Neural cell (in vitro differentiated cells): ENCODE results near the gene MAGT1. TPM values are rescaled to one million over a fixed set of nuclear protein-coding genes. Genes with fewer than 3 reads are reported as not detected.

Experiments used
- H2AFZ ChIP-seq: fragments of 200-600, 300-800 bp; sonication (generic), shearing (Covaris generic); 2 replicates; pipeline ENCODE4 v1.6.0; 2014; ENCODE audit warnings: low read depth, mild to moderate bottlenecking, antibody characterized with exemption, low read length, moderate library complexity
- H3F3A ChIP-seq: fragments of 200-600 bp; shearing (Covaris generic); 2 replicates; pipeline ENCODE4 v1.6.1; 2016; ENCODE audit warnings: mild to moderate bottlenecking, moderate library complexity, mixed read lengths, antibody characterized with exemption, low read length; ENCODE audit not compliant: insufficient read depth, poor library complexity, severe bottlenecking
- H3K27ac ChIP-seq: fragments of 200-600, 300-800 bp; sonication (generic), shearing (Covaris generic); 2 replicates; pipeline ENCODE4 v1.5.1; 2014; ENCODE audit warnings: mild to moderate bottlenecking, low read length, moderate library complexity
- H3K27me3 ChIP-seq: fragments of 300-800, 200-600 bp; sonication (generic), shearing (Covaris generic); 2 replicates; pipeline ENCODE4 v1.6.0; 2014; ENCODE audit warnings: mild to moderate bottlenecking, low read depth, low read length, moderate library complexity; ENCODE audit not compliant: insufficient read depth
- H3K36me3 ChIP-seq: fragments of 300-800, 200-600 bp; sonication (generic), shearing (Covaris generic); 2 replicates; pipeline ENCODE4 v1.5.1; 2014; ENCODE audit warnings: mild to moderate bottlenecking, antibody characterized with exemption, low read length, moderate library complexity; ENCODE audit not compliant: insufficient read depth
- H3K4me2 ChIP-seq: fragments of 300-800, 200-600 bp; sonication (generic), shearing (Covaris generic); 2 replicates; pipeline ENCODE4 v1.6.0; 2014; ENCODE audit warnings: mild to moderate bottlenecking, low read length
- H3K4me3 ChIP-seq: fragments of 300-800, 200-600 bp; sonication (generic), shearing (Covaris generic); 2 replicates; pipeline ENCODE4 v1.5.1; 2014; ENCODE audit warnings: mild to moderate bottlenecking, low read length, moderate library complexity
- H3K79me2 ChIP-seq: fragments of 200-600 bp; shearing (Covaris generic); replicated peaks from 2 replicates; pipeline ENCODE4 v1.6.0; 2014; ENCODE audit warnings: mild to moderate bottlenecking, low read length, moderate library complexity; ENCODE audit not compliant: insufficient read depth
- H3K9ac ChIP-seq: fragments of 300-800, 200-600 bp; sonication (generic), shearing (Covaris generic); 2 replicates; pipeline ENCODE4 v1.6.1; 2016; ENCODE audit warnings: mild to moderate bottlenecking, low read length, mixed read lengths
- H3K9me2 ChIP-seq: fragments of 200-600 bp; shearing (Covaris generic); 2 replicates; pipeline ENCODE4 v1.6.1; 2016; ENCODE audit warnings: mild to moderate bottlenecking, low read length, mixed read lengths; ENCODE audit not compliant: insufficient read depth
- H3K9me3 ChIP-seq: fragments of 200-600, 300-800 bp; sonication (generic), shearing (Covaris generic); 2 replicates; pipeline ENCODE4 v1.6.1; 2016; ENCODE audit warnings: mild to moderate bottlenecking, mixed run types, low read length, moderate library complexity, mixed read lengths
- H4K20me1 ChIP-seq: fragments of 200-600 bp; shearing (Covaris generic); 2 replicates; pipeline ENCODE4 v1.6.1; 2016; ENCODE audit warnings: mild to moderate bottlenecking, mixed run types; ENCODE audit not compliant: insufficient read depth
- EP300 ChIP-seq: fragments of 450-650 bp; conservative IDR thresholded peaks from 2 replicates; pipeline ENCODE4 v1.6.1; 2014; ENCODE audit warnings: antibody characterized with exemption, mild to moderate bottlenecking, moderate library complexity; ENCODE audit not compliant: poor library complexity, severe bottlenecking
- EZH2 ChIP-seq: fragments of 200-600, 300-800 bp; shearing (Covaris generic), sonication (generic); IDR thresholded peaks from 2 replicates; pipeline ENCODE4 v1.6.1; 2014; ENCODE audit warnings: antibody characterized with exemption, low read length, borderline replicate concordance, mild to moderate bottlenecking; ENCODE audit not compliant: insufficient read depth, poor library complexity, severe bottlenecking
- MXI1 ChIP-seq: fragments of 450-650 bp; conservative IDR thresholded peaks from 2 replicates; pipeline ENCODE4 v1.6.1; 2014; ENCODE audit warnings: antibody characterized with exemption, mild to moderate bottlenecking; ENCODE audit not compliant: poor library complexity, severe bottlenecking
- POLR2AphosphoS5 ChIP-seq: IDR thresholded peaks from 2 replicates; pipeline ENCODE4 v1.6.1; 2012
- RAD21 ChIP-seq: fragments of 450-650 bp; conservative IDR thresholded peaks from 2 replicates; pipeline ENCODE4 v1.6.1; 2014; ENCODE audit warnings: antibody characterized with exemption, mild to moderate bottlenecking, moderate library complexity
- SMC3 ChIP-seq: fragments of 450-650 bp; conservative IDR thresholded peaks from 2 replicates; pipeline ENCODE4 v1.6.1; 2014; ENCODE audit warnings: antibody characterized with exemption, mild to moderate bottlenecking, moderate library complexity; ENCODE audit not compliant: poor library complexity
- TAF1 ChIP-seq: IDR thresholded peaks from 2 replicates; pipeline ENCODE4 v1.6.1; 2012; ENCODE audit warnings: low read depth
- polyA plus RNA-seq: library from polyadenylated mRNA; depleted of rRNA; stranded (reverse); fragments of >200 nt; gene quantifications from 2 replicates; pipeline ENCODE4 v1.2.3, GENCODE V29; 2014
- TF ChIP-seq, protein P1 (sequence below): IDR thresholded peaks from 2 replicates; pipeline ENCODE4 v1.6.1; 2012; ENCODE audit warnings: borderline replicate concordance
- TF ChIP-seq, protein P2 (sequence below): fragments of 450-650 bp; IDR thresholded peaks from 2 replicates; pipeline ENCODE4 v1.5.1; 2014; ENCODE audit warnings: antibody characterized with exemption, mild to moderate bottlenecking, moderate library complexity; ENCODE audit not compliant: poor library complexity, severe bottlenecking

The MAGT1 gene
- polyA plus RNA-seq, 1 donor from 2014 or later: 3.6 TPM

DNA sequence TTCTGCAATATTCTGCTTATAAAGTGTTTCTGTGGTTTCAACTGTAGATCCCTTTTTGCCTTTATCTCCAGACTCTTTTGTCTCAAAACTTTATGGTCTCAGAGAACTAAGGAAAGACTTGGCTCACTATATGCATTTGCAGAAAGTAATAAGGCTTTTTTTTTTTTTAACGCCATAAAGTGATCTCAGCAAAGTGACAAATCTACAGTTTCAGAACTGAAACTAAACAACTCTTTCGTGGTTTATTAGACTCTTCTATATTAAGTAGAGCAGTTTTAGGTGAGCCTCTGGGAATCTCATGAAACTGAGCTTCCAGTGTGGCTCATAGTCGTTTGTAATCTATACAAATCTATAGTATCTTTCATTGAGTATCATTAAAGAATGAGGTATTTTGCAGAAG is 30.5 kb upstream of the MAGT1 start:
- Histone ChIP-seq H3K27me3 (no peaks in the 10 kb centered on the region), H2AFZ (no peak overlapping the region), H3K9ac (no peak overlapping the region), H3K4me3 (no peak overlapping the region), H3K27ac (no peak overlapping the region), H3K79me2 (no peaks in the 10 kb centered on the region), H4K20me1 (no peaks in the 10 kb centered on the region), H3K9me2 (no peaks in the 10 kb centered on the region), H3F3A (no peaks in the 10 kb centered on the region), H3K9me3 (no peaks in the 10 kb centered on the region), H3K36me3 (no peaks in the 10 kb centered on the region), H3K4me2 (no peak overlapping the region)
- TF ChIP-seq, protein P1, sequence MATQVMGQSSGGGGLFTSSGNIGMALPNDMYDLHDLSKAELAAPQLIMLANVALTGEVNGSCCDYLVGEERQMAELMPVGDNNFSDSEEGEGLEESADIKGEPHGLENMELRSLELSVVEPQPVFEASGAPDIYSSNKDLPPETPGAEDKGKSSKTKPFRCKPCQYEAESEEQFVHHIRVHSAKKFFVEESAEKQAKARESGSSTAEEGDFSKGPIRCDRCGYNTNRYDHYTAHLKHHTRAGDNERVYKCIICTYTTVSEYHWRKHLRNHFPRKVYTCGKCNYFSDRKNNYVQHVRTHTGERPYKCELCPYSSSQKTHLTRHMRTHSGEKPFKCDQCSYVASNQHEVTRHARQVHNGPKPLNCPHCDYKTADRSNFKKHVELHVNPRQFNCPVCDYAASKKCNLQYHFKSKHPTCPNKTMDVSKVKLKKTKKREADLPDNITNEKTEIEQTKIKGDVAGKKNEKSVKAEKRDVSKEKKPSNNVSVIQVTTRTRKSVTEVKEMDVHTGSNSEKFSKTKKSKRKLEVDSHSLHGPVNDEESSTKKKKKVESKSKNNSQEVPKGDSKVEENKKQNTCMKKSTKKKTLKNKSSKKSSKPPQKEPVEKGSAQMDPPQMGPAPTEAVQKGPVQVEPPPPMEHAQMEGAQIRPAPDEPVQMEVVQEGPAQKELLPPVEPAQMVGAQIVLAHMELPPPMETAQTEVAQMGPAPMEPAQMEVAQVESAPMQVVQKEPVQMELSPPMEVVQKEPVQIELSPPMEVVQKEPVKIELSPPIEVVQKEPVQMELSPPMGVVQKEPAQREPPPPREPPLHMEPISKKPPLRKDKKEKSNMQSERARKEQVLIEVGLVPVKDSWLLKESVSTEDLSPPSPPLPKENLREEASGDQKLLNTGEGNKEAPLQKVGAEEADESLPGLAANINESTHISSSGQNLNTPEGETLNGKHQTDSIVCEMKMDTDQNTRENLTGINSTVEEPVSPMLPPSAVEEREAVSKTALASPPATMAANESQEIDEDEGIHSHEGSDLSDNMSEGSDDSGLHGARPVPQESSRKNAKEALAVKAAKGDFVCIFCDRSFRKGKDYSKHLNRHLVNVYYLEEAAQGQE: no peak
- TF ChIP-seq, protein P2, sequence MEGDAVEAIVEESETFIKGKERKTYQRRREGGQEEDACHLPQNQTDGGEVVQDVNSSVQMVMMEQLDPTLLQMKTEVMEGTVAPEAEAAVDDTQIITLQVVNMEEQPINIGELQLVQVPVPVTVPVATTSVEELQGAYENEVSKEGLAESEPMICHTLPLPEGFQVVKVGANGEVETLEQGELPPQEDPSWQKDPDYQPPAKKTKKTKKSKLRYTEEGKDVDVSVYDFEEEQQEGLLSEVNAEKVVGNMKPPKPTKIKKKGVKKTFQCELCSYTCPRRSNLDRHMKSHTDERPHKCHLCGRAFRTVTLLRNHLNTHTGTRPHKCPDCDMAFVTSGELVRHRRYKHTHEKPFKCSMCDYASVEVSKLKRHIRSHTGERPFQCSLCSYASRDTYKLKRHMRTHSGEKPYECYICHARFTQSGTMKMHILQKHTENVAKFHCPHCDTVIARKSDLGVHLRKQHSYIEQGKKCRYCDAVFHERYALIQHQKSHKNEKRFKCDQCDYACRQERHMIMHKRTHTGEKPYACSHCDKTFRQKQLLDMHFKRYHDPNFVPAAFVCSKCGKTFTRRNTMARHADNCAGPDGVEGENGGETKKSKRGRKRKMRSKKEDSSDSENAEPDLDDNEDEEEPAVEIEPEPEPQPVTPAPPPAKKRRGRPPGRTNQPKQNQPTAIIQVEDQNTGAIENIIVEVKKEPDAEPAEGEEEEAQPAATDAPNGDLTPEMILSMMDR: no peak
- TF ChIP-seq RAD21 (no peak), SMC3 (no peak), EP300 (no peak), POLR2AphosphoS5 (no peak), TAF1 (no peak), MXI1 (no peak), EZH2 (no peak)

DNA sequence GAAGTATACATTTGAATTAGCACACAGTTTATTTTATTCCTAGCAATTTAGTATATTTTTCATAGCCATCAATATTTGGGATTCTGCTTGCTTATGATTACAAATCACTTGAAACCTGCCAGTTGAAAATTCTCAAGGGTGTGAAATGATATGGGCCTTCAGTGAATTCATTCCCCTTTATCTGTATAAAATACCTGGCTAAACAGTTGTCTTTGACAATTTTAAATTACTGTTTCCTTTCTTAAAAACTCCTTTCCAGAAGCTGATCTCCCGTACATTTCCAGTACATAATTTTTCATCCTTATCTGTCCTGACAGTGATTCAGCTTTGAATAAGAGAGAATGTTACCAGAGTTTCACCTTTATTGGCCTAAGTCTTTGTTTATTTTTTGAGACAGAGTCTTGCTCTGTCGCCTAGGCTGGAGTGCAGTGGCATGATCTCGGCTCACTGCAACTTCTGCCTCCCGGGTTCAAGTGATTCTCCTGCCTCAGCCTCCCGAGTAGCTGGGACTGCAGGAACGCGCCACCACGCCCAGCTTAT is 29.2 kb upstream of the MAGT1 start:
- Histone ChIP-seq H3K79me2 (no peaks in the 10 kb centered on the region), H2AFZ (no peak overlapping the region), H3K27ac (no peak overlapping the region), H4K20me1 (no peaks in the 10 kb centered on the region), H3K9me2 (no peaks in the 10 kb centered on the region), H3K36me3 (no peaks in the 10 kb centered on the region), H3K4me2 (no peak overlapping the region), H3K9ac (no peak overlapping the region), H3K4me3 (no peak overlapping the region), H3K9me3 (no peaks in the 10 kb centered on the region), H3F3A (no peaks in the 10 kb centered on the region), H3K27me3 (no peaks in the 10 kb centered on the region)
- no peak for TF ChIP-seq EZH2
- TF ChIP-seq MXI1: no peak
- no peak for TF ChIP-seq EP300
- TF ChIP-seq TAF1: no peak
- TF ChIP-seq POLR2AphosphoS5: no peak
- TF ChIP-seq, protein P2: no peak
- TF ChIP-seq, protein P1: no peak
- no peak for TF ChIP-seq SMC3
- no peak for TF ChIP-seq RAD21
